NCI-H187 treated with DMSO at 0.1 percent for 48 hours (cell line): ENCODE data around the gene POLD2.
"Not testable (repeated sequence)": the region's sequence is repeated elsewhere in the genome, so short reads cannot be mapped to it uniquely, and the experiment has no call there.

Experiments used
- DNase-seq: peaks from one replicate; lab custom pipeline; 2025; lab: John Stamatoyannopoulos, UW

POLD2 gene

DNA sequence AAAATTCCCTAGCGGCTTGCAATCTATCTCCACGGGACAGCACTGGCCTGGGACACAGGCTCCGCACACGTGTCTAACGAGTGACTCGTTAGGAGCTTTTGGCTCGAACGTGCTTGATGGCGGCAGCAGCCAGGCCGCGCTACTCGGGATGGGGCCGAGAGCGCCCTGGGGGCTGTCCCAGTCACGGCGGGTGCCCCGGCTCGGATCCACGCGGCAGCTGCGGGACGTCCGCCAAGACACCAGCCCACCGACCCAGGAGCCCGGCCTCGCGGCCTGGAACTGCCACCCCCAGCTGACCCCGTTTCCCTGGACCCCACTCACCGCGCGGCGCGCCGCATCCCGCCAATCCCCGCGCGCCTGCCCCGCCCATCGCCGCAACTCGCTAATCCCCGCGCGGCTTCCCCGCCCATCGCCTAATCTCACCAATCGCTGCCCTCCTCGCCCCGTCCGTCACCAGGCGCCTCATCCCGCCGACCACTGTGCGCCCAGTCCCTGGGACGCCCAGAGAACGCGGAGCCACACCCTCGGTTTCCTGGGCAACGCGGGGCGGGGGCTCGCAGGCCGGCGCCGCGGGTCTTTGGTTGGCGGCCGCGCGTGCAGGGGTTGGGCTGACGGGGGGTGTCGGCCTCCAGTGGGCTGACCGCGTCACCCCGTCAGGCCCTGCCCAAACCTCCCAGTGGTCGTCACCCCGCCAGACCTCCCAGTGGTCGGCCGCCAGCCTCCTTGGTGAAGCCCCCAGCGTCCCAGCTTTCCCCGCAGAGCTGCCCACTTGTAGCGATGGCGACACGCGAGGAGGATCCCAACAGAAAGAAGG, at the start of gene POLD2:
Gene POLD2 (minus strand): TSS at position 359 of the 814 bp plus-strand sequence. CDS start 1,495 bp downstream, outside the sequence.
- peak; percentile 85 for DNase-seq

DNA sequence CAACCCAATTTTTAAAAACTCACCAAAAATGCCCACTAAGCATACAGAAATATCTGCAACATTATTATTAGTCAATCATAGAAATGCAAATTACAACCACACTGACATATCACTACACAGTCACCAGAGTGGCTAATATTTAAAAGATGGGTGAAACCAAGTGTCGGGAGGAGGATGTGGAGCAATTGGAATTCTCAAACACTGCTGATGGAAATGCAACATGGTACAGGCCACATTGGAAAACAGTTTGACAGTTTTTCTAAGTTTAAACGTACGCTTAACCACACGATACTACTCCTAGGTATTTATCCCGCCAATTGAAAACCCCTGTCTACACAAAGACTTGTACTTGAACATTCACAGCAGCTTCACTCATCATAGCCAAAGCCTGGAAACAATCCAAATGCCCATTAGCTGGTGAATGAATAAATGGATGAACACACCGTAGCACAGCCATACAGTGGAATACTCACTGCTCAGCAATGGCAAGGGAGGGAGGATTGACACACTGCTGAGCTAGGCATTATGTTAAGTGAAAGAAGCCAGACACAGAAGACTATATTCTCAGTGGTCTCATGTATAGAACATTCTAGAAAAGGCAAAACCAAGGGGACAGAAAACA, 49.6 kb upstream of the POLD2 start:
- DNase-seq: peak; percentile 61

DNA sequence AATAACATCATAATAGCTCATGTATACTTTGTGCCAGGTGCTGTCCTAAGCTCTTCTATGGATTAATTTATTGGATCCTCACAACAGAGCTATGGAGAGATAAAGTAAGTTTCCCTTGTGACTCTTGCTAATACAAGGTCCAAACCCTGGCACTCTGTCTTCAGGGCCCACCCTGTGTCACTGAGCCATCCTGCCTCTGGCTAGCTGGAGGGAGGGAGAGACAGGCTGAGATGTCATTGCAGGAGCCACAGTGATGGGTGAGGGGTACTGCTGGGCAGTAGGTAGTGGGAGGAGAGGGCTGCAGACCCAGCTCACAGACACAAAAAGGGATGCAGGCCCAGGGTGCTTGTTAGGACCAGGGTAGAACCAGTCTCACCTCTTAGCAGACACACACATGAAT, 49.0 kb upstream of the POLD2 start:
- no peak for DNase-seq

DNA sequence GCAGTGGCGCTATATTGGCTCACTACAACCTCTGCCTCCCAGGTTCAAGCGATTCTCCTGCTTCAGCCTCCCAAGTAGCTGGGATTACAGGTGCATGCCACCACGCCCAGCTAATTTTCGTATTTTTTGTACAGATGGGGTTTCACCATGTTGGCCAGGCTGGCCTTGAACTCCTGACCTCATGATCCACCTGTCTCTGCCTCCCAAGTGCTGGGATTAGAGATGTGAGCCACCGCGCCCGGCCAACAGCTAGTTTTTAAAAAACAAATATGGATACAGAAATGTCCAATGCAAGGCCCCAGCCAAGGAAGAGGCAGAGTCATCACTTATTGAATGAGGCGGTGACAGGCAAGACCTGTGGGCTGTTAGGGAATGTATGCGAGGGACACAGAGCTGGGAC, 48.6 kb upstream of the POLD2 start:
- DNase-seq: not testable (repeated sequence)

DNA sequence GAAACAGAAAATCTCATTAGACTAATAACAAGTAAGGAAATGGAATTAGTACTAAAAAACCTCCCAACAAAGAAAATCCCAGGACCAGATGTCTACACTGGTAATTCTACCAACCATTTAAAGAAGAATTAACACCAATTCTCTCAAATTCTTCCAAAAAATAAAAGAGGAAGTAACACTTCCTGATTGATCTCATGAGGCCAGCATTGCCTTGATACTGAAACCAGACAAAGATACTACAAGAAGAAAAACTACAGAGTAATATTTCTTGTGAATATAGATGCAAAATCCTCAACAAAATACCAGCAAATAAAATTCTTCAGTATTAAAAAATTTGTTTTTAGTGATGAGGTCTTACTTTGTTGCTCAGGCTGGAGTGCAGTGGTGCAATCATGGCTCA, 44.6 kb upstream of the POLD2 start:
- DNase-seq: no peak

DNA sequence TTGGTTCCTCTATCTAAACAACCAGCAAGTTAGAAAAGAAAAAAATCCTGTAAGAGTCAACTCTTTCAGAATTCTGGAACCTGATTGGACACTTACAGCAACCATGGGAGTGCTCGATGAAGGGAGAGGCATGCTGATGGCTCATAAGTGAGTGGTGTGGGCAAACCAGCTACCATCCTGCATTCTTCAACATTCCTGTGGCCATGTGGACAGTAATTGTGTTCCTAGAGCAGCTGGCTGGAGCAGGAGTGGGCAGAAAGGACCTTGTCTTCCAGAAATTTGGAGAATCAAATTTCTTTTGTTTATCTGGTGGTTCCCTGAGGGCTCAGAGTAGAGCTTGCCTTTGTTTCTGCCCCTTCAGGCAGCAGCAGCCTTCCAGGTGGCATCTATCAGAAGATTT, 40.2 kb upstream of the POLD2 start:
- DNase-seq: no peak

DNA sequence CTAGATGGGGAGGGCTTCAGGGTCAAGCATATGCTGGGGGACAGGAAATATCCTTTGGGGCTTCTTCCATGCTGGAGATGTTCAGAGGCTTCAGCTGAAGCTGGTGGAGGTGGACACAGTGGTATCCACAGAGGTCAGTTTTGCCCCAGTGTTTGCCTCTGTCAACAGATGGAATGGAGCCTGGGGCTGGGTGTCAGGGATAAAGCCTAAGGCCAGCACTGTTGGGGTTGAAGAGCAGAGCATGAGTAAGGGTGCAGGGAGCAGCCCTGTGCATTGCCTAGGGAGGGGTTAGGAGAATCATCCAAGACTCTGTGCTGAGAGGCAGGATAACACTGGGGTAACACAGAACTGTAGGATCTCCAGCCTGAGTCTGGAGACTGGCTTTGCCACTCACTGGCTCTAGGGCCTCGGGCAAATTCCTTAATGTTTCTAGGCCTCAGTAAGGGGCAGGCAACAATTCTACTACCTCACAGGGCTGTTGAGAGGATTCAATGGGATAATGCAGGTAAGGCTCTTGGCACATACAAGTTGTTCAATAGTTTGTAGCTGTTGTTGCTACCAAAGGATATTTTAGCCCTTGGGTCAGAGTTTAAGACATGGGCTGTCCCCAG, 39.5 kb upstream of the POLD2 start:
- no peak for DNase-seq

DNA sequence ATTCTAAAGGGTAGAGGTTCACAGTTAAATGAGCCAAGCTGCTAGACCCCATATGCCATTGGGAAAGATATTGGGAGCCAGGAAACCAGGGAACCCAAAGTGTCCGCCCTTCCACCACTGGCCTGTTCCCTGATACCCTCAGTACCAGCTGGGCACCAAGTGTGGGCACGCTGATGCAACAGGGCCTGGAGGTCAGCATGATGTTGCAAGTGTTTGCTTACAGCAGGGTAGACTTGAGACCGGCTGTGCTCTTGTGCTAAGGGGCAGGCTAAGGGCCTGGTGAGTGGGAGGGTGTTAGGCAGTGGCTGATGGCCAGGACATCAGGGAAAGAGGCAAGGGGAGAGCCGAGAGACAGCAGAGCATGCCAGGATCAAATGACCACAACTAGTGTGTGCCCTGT, 38.8 kb upstream of the POLD2 start:
- DNase-seq: no peak

DNA sequence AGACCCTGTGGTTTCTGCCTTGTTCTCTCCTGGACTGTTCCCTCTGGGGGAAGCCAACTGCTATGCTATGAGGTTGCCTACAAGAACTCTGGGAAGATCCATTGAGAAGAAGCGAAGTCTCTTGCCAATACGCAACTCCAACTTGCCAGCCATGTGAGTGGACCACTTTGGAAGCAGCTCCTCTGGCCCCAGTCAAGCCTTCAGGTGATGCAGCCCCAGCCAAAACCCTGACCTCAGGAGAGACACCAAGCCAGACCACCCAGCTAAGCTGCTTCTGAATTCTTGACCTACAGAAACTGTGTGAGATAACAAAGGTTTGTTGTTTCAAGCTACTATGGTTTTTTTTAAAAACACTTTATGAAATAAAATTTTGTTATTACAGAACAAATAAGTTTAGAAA, 38.0 kb upstream of the POLD2 start:
- DNase-seq: no peak

DNA sequence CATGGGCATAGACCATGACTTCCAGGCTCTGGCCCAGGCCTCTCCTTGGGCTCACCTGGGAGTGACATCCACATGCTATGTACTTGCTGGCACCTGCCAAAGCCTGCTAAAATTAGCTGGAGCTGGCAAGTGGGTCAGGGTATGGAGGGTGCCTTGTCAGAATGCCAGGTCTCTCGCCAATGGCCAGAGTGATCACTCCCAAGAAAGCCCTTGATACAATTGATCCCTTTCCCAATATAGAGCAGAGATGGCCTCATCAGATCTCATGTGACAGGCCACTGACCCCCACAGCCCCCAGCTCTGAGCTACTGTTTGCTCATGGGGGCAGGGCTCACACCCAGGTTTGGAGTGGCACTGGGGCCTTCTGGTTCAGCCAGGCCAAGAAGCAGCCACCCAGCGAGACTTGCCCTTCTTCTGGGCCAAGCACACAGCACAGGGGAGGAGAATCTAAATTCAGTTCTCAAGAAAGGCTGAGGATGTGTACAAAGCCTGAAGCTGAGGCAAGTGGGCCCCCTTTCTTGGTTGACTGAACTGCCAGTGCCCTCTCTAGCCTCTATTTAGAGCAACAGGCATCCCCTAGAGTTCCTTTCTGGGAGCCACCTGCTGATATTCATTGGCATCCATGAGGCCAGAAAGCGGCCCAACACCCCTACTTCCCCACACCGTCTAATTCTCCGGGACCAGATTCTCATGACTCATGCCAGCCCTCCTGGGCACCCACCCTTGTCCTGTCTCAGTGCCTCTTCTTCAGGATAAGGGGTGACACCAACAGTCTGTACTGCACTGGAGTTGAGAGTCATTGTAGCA, 36.7 kb upstream of the POLD2 start:
- no peak for DNase-seq

DNA sequence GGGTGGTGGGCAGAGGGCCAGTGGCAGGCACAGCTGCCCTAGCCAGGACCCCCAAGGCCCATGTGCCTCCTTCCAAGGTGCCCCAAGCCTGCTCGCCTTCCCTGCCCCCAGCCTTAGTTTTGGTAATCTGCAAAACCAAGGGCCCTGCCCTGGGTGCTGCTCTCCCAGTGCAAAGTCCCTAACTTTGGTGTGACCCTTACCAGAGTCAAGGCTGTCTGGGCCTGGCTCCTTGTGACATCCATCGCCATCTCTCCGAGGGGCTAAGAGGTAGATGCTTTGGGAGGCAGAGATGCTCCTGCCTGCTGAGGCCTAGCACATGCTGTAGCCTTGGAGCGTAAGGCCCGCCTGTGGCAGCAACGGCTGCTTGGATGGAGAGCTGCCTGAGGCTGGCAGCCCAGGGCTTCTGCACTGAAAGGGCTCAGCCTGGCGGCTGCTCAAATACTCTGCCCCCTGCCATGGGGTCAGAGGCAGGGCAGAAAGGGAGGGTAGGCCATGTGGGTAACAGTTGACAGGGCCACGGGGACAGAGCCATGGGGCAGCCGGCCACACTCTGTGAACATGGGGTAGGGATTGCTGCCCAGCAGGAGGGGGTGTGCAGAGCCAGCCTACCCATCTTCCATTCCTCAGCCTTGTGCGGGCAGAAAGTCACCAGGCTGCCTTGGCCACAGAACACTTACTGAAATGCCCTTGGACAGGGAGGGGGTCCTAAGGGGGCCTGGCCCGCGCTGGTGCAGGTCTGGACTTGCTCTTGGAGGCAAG, 35.7 kb upstream of the POLD2 start:
- DNase-seq: no peak

DNA sequence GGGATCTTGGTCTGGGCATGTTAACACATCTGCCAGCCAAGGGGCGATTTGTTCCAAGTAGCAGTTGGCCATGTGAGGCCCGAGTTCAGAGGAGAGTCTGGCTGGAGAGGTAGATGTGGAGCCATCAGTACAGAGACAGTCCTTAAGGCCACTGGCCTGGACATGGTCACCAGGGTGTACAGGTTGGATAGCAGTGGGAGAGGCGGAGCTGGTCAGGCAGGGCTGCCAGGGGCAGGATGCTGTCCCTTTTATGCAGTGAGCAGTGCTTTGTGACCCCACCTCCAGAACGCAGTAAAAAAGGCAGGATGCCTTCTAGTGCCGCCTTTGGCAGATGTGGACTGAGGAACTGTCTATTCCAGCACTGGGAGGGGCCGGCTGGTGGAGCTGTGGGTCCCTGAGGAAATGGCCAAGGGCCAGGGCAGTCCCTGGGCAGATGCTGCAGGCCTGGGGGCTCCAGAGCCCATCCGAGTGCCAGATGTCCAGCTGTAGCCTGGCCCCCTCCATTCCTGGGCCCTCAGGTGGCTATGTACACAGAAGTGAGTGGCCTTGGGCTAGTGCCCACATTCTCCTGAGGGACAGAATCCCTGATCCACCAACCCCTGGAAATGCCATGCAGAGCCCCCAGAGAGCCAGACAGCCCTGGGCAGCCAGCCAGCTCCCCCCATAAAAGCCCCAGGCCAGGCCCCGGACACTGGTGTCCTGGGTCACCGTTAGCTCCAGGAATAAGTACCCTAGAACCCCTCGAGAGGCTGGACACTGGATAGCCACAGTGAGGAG, 34.9 kb upstream of the POLD2 start:
- DNase-seq: no peak

DNA sequence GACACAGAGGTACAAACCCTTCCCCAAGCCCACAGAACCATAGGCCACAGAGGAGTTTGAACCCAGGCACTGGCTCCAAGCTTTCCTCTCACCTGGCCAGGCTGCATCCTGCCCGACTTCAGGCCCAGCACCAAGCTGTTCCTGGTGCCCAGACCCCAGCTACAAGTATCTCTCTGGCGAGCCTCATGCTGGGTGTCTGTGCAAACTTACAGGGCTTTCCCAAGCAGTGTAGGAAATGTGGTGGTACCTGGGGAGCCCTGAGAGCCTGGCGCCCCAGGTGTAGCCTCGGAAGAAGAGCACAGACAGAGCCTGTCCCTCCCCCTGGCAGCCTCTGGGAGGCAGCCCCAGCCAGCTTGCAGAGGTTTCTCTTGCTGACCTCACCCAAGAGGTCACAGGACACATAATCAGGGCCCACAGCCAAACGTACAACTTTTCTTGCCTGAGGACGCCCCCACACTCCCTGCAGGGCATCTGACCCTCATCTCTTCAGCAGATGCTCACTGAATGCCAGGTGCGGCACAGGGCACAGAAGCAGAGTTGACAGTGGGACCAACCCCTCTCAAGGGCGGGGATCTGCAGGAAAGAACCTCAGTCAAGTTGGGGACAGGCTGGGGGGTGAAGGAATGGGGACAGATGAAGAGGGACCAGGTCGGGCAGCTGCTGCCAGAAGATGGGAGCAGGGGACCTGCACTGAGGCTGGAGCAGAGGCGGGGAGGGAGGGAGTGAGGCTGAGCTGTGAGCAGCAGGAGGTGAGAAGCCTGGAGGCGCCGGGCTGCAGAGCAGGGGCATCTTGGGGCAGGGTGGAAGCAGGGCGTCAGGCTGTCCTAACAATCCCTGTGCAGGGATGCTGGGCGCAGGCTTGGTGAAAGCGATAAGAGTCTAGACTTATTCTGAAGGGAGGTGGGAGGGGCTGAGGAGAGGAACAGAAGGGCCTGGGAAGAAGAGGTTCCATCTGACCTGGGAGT, 34.0 kb upstream of the POLD2 start:
- no peak for DNase-seq

DNA sequence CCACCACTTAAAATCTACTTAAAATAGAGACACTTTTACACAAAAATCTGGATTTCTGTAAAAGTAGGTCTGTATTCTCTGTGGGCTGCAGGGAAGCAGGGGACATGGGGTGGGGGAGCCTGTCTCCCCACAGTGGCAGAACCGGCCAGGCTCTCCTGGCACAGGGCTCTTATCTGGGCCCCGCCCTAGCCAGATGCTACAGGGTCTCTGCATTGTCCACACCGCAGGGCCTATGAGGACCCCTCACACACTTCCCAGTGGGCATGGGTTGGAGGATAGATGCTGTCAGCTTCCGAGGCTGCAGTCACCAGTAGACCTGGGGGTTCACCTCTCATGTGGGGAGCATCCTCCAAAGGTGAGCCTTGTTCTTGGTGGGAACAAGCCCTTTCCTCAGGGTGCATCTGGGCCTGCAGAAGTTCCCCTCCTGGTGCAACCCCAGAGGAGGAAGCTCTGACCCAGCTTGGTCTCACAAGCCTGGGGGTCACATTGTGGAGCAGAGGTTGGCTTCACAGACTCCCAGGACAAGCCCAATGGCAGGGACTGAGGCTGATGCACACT, 33.2 kb upstream of the POLD2 start:
- no peak for DNase-seq

DNA sequence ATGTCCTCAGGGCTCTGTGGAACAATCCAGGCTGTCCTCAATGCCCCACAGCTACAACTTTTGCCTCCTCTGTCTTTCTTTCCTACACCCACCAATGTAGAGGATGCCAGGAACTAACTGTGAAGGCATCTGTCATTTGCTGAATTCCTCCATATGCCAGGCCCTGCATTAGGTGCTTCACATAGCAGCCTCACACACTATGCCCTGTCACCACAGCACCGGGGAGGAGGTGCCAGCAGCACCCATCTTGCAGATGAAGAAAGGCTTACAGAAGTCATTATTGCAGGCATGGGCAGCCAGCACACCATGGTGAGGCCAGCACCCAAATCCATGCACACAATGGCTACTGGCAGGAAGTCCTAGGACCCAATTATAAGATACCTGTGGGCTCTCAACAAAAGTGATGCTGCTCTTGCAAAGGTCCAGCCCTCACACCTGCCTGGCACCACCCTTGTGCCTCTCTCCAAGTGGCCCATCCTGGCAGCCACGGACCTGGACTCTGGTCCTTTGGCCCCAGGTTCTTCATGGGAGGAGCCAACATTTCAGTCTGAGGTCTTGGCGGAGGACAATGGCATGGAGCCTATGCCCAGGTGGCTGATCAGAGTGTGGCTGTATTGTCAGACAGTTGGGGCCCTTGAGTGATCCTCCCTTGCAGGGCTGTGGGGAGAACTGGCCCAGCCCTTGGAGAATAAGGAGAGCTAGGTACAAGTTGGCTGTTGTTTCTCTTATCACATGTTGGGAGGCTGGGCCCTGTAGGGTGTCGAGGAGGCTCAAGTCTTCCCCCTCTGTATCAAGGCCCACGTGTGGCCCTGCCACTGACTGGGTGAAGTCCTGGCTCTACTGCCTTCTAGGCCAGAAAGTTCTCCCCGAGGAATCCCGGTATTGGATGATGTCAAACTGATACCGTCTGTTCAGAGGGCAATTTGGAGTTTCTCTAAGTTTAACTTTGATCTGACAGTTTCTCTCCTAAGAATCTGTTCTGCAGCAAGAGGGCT, 32.1 kb upstream of the POLD2 start:
- DNase-seq: no peak

DNA sequence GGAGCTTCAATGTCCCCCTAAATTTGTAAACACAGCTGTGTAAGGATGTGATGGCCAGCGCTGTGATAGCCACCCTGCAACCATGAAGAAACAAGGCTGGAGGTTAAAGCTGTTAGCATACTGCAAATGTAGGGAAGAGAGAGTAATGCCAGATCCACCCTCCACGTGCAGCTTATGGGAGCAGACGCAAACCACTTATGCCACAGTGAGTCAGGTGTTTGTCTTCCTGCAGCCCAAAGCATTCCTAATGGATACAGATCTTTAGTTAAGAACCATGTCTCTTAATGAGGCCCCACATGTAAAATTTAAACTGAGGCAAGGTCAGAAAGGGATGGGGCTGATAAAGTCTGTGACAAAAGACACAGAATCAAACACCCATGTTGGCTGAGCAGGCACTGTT, 31.4 kb upstream of the POLD2 start:
- DNase-seq: no peak

DNA sequence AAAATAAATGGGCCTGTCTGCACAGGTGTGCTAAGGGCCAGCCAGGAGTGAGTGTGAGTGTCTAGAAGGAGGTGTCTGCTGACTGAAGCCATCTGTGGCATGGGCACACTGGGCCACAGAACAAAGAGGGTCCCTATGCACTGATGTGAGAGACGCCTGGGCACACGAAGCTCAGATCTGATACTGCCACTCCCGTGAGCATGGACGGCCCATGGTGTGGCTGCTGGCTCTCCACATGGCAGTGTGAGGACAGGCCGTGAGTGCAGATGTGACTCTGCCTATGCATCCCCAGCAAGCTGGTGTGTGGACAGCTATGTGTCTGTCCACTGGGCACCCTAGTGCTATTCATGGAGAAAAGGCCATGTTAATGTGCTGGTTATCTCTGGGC, 30.6 kb upstream of the POLD2 start:
- no peak for DNase-seq
